Camera-type eye (tissue), 1 donor: Measurements from ENCODE around the gene TMEM150A. TPM values are rescaled to one million over a fixed set of nuclear protein-coding genes. Genes with fewer than 3 reads are reported as not detected.

Experiments
- total RNA-seq: library from RNA; depleted of rRNA; stranded (reverse); fragments of >200 nt; gene quantifications from one replicate; pipeline ENCODE4 v1.2.3, GENCODE V29; 2014

Gene TMEM150A, protein sequence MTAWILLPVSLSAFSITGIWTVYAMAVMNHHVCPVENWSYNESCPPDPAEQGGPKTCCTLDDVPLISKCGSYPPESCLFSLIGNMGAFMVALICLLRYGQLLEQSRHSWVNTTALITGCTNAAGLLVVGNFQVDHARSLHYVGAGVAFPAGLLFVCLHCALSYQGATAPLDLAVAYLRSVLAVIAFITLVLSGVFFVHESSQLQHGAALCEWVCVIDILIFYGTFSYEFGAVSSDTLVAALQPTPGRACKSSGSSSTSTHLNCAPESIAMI
- 4.0 TPM for total RNA-seq

GRCh38 chr2:85602476-85603234 lies at the start of gene TMEM150A:
Gene TMEM150A, minus strand, starts transcription at chr2:85602698. Its CDS starts 750 bp downstream, at chr2:85601948.

DNA sequence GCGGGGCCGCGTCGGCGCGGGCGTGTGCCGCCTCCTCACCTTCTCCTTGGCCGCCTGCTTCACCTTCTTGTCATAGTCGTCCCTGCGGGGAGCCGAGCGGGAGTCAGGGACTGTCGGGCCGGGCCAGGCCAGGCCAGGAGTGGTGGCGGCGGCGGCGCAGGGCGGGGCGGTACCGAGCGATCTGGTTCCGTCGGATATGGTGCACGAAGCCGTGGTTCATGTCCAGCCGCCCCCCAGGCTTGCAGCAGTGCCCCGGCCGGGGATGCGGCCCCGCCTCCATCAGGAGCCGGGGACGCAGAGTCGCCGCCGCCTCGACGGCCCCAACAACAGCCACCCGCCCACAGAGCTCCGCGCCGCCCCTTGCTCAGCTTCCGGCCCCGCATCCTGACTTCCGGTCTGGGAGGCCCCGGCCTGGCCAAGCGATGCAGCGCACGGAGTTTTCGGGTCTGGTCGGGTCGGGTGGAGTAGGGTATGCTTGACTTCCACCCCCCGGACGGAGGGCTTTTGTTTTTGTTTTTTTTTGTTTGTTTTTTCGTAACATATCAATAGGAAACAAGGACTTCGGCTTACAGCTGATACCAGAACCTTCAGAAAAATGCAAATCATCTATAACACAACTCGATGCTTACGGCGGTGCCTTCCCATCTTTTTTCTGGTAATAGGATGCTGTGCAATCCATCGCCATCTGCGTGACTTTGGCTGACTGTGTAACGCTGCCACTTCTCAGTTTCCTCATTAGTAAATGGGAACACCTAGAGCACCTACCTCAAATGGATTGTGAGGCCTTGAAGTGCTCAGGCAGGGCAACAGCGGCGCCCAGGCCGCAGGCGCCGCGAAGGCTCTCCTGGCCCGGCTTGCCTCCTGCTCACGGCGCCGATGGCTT lies 9.4 kb upstream of the TMEM150A start, which contains the start of gene C2orf68:
Gene C2orf68, minus strand, starts transcription at position 362 of the 883 bp plus-strand sequence. Its CDS starts 82 bp downstream, at position 280.

GRCh38 chr2:85595301-85596025 lies 7.0 kb downstream of the TMEM150A start, which contains the start of gene RNF181:
Gene RNF181, plus strand, starts transcription at chr2:85595745. Its CDS starts 19 bp downstream, at chr2:85595764.

GRCh38 chr2:85584354-85584856 lies 18.1 kb downstream of the TMEM150A start, which contains the start of gene VAMP5:
Gene VAMP5, plus strand, starts transcription at chr2:85584431. Its CDS starts 60 bp downstream, at chr2:85584491.

DNA sequence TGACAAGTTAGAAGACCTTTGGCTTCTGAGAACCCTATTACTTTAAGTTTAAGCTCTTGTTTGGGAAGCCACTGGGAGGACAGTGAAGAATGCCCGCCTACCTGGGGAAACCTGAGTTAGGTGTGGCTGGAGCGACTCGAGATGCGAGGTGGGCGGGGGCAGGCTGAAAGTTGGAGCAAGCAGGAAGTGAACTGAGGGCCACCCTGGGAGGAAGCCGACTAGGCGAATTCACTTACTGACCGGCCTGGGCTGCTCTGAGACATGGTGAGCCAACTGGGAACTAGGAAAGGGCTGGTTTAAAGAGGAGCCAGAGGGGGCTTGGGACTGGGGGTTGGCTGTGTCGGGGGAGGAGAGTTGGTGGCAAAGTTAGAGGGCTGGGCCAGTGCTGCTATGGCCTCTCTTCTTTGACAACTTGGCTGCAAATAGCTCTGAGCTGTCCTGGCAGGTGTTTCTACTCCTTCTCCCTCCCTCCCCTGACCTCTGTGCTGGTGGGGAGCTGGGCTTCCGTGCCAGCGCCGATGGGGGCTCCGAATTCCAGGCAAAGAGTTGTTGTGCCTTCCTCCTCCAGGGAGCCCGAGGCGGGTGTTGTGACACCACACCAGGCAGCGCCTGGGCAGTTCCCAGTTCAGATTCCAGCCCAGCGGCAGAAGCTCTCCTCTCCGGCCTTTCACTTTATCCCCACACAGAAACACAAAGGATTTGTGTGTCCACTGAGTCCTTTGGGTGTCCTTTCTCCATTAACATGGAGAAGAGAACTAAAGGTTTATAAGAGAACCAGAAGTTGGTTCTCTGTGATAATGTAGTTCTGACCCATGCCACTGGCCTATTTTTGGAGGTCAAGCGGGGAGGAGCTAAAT lies 24.9 kb downstream of the TMEM150A start, which contains the start of gene VAMP8:
Gene VAMP8, plus strand, starts transcription at position 201 of the 857 bp plus-strand sequence. Its CDS starts 61 bp downstream, at position 262.

GRCh38 chr2:85561280-85562212 lies 41.0 kb downstream of the TMEM150A start, which contains the start of gene GGCX:
Gene GGCX, minus strand, starts transcription at chr2:85561493. Its CDS starts 65 bp downstream, at chr2:85561428.

Other genes starting within 250 kb of the TMEM150A start
- 23.0 TPM for gene RETSAT, start 248.2 kb downstream of the TMEM150A start, total RNA-seq
- gene ELMOD3, start 247.9 kb downstream of the TMEM150A start, total RNA-seq, result 28.5 TPM
- gene CAPG, start 192.3 kb downstream of the TMEM150A start, total RNA-seq, result 27.8 TPM
- not detected for gene SH2D6, start 184.0 kb downstream of the TMEM150A start, total RNA-seq
- 165 TPM for gene MAT2A, start 63.5 kb downstream of the TMEM150A start, total RNA-seq
- gene GGCX, start 41.2 kb downstream of the TMEM150A start, total RNA-seq, result 48.6 TPM
- gene VAMP8, start 25.1 kb downstream of the TMEM150A start, total RNA-seq, result 8.5 TPM
- gene VAMP5, start 18.3 kb downstream of the TMEM150A start, total RNA-seq, result 10.7 TPM
- gene RNF181, start 7.0 kb downstream of the TMEM150A start, total RNA-seq, result 67.1 TPM
- 27.0 TPM for gene C2orf68, start 9.4 kb upstream of the TMEM150A start, total RNA-seq
- gene USP39, start 13.5 kb upstream of the TMEM150A start, total RNA-seq, result 55.5 TPM
- gene SFTPB, start 65.5 kb upstream of the TMEM150A start, total RNA-seq, result not detected
- gene GNLY, start 91.7 kb upstream of the TMEM150A start, total RNA-seq, result 0.27 TPM
- 17.6 TPM for gene ATOH8, start 151.3 kb upstream of the TMEM150A start, total RNA-seq